HepG2 (cell line): ENCODE data around the gene NAT10. TPM values are rescaled to one million over a fixed set of nuclear protein-coding genes. Genes with fewer than 3 reads are reported as not detected.

ENCODE experiments used
- ATAC-seq: fragments of 200-7000 bp; cut with Tn5 transposase; 3 replicates; pipeline ENCODE4 v1.9.1; 2020; ENCODE audit warnings: mild to moderate bottlenecking, moderate library complexity
- BruUV-seq: library from RNA; stranded (reverse); fragments of 400-500 nt; replicated peaks from 2 replicates; lab custom pipeline; 2021; lab: Mats Ljungman, UMichigan
- CTCF ChIA-PET: fragments of 300-600 bp; formaldehyde crosslinking; extraction: SDS; loops from one replicate; lab custom pipeline; 2021; ENCODE audit warnings: low total read pairs, inconsistent platforms, low intra/inter-chr PET ratio; lab: Yijun Ruan, JAX
- POLR2A ChIA-PET: fragments of 350-600 bp; sonication (Branson Sonifier 250); formaldehyde crosslinking; loops from one replicate; lab custom pipeline; 2020; ENCODE audit warnings: antibody characterized with exemption, inconsistent platforms; lab: Yijun Ruan, JAX
- DNase-seq: peaks from one replicate; pipeline ENCODE4 v3.0.0-alpha.2; 2015; ENCODE audit warnings: low spot score
- FAIRE-seq: peaks from 3 replicates; lab custom pipeline; 2011; peaks lifted over from hg19 to GRCh38; lab: Jason Lieb, UNC
- H2AFZ ChIP-seq: one replicate; pipeline ENCODE4 v1.6.1; 2011; ENCODE audit warnings: low read length, inconsistent platforms
- H3K27ac ChIP-seq: fragments of 300-600 bp; 3 replicates; pipeline ENCODE4 v1.8.0; 2011; ENCODE audit warnings: mixed run types, mild to moderate bottlenecking, mixed read lengths, low read length, inconsistent platforms; ENCODE audit not compliant: insufficient read depth; ENCODE audit errors: extremely low read length
- H3K27me3 ChIP-seq, 2 experiments: fragments of 200-600 bp in 1 of 2; 2 replicates in 1 of 2; 3 replicates in 1 of 2; pipeline versions ENCODE4 v1.6.0 to v1.8.0; 2011; ENCODE audit warnings: low read length in 2 of 2, mild to moderate bottlenecking in 2 of 2, moderate library complexity in 2 of 2, inconsistent platforms in 1 of 2; ENCODE audit not compliant: insufficient read depth in 2 of 2, control insufficient read depth in 1 of 2
- H3K36me3 ChIP-seq, 2 experiments: fragments of 200-600 bp in 1 of 2; replicated peaks in 1 of 2; 2 replicates in 1 of 2; 3 replicates in 1 of 2; pipeline versions ENCODE4 v1.5.1 to v1.8.0; 2011; ENCODE audit warnings: low read length in 2 of 2, inconsistent platforms in 1 of 2; ENCODE audit not compliant: insufficient read depth in 2 of 2, control insufficient read depth in 1 of 2
- H3K4me1 ChIP-seq: 2 replicates; pipeline ENCODE4 v1.5.1; 2012; ENCODE audit warnings: low read length, inconsistent platforms; ENCODE audit not compliant: insufficient read depth
- H3K4me2 ChIP-seq: 2 replicates; pipeline ENCODE4 v1.6.0; 2011; ENCODE audit warnings: low read depth, low read length, inconsistent platforms
- H3K4me3 ChIP-seq, 3 experiments: fragments of 200-600 bp in 1 of 3; sonication (generic), shearing (Covaris generic) in 1 of 3; replicated peaks in 1 of 3; 2 replicates each; pipeline ENCODE4 v1.5.1; 2011 to 2016; ENCODE audit warnings: low read length in 3 of 3, inconsistent platforms in 2 of 3, low read depth in 2 of 3, mild to moderate bottlenecking in 2 of 3, control low read depth in 1 of 3, mixed read lengths in 1 of 3; ENCODE audit not compliant: insufficient read depth in 1 of 3
- H3K79me2 ChIP-seq: one replicate; pipeline ENCODE4 v1.6.1; 2011; ENCODE audit warnings: low read length, inconsistent platforms; ENCODE audit not compliant: insufficient read depth
- H3K9ac ChIP-seq: 2 replicates; pipeline ENCODE4 v1.6.0; 2011; ENCODE audit warnings: mild to moderate bottlenecking, low read depth, low read length, inconsistent platforms; ENCODE audit not compliant: insufficient read depth
- H3K9me3 ChIP-seq: 2 replicates; pipeline ENCODE4 v1.5.1; 2012; ENCODE audit warnings: mild to moderate bottlenecking, low read length
- H4K20me1 ChIP-seq: 2 replicates; pipeline ENCODE4 v1.6.0; 2011; ENCODE audit warnings: inconsistent platforms, mild to moderate bottlenecking, low read length, moderate library complexity; ENCODE audit not compliant: insufficient read depth
- ADNP ChIP-seq: sonication (generic); formaldehyde crosslinking; IDR thresholded peaks from 2 replicates; pipeline ENCODE4 v1.4.0; 2020; ENCODE audit warnings: missing genetic modification reagents
- ETV6 ChIP-seq: sonication (generic); formaldehyde crosslinking; conservative IDR thresholded peaks from 2 replicates; pipeline ENCODE4 v1.4.0; 2020; ENCODE audit warnings: missing genetic modification reagents
- HIVEP1 ChIP-seq: sonication (generic); formaldehyde crosslinking; IDR thresholded peaks from 2 replicates; pipeline ENCODE4 v1.4.0; 2020; ENCODE audit warnings: mild to moderate bottlenecking, missing genetic modification reagents
- KDM4B ChIP-seq: sonication (generic); formaldehyde crosslinking; IDR thresholded peaks from 2 replicates; pipeline ENCODE4 v1.4.0; 2020; ENCODE audit warnings: missing genetic modification reagents
- PHF8 ChIP-seq: sonication (generic); formaldehyde crosslinking; IDR thresholded peaks from 2 replicates; pipeline ENCODE4 v1.5.0; 2020; ENCODE audit warnings: missing genetic modification reagents
- SNRNP70 ChIP-seq: fragments of 200-400 bp; formaldehyde crosslinking; IDR thresholded peaks from 2 replicates; pipeline ENCODE4 v1.6.1; 2017; ENCODE audit warnings: mild to moderate bottlenecking, low read depth, low read length, moderate library complexity
- SRSF1 ChIP-seq: fragments of 200-400 bp; formaldehyde crosslinking; optimal IDR thresholded peaks from 2 replicates; pipeline ENCODE3; 2017; ENCODE audit warnings: mild to moderate bottlenecking, low read depth, low read length, moderate library complexity
- ZBTB8A ChIP-seq: sonication (generic); formaldehyde crosslinking; IDR thresholded peaks from 2 replicates; pipeline ENCODE4 v1.4.0; 2020; ENCODE audit warnings: mild to moderate bottlenecking, low read depth, missing genetic modification reagents, borderline replicate concordance
- ZFP90 ChIP-seq: sonication (generic); formaldehyde crosslinking; IDR thresholded peaks from 2 replicates; pipeline ENCODE4 v1.8.0; 2022; ENCODE audit warnings: missing genetic modification reagents, mild to moderate bottlenecking, inconsistent platforms, borderline replicate concordance
- WGBS: methylation state at CpG from one replicate; pipeline ENCODE4 v1.1.6; 2017; ENCODE audit warnings: low lambda C conversion rate; 5-methylcytosine and 5-hydroxymethylcytosine counted together
- in situ Hi-C: cut with HindIII; loops from 2 replicates; pipeline ENCODE4 v1.10.0; 2017; ENCODE audit warnings: low pct_unique_long_range_greater_than_20kb; ENCODE audit not compliant: extremely low pct_ligation_motif_present
- intact Hi-C: fragments of 100-400 bp; cut with micrococcal nuclease; formaldehyde crosslinking; loops from one replicate; pipeline ENCODE4 v1.10.0; 2022; ENCODE audit not compliant: unreplicated experiment
- polyA plus RNA-seq, 8 experiments: library from polyadenylated mRNA; depleted of rRNA in 3 of 8; stranded (reverse) in 7 of 8; unstranded in 1 of 8; fragments of >200 nt; fragmentation: Illumina TruSeq in 4 of 8; extraction: Trizol in 4 of 8; gene quantifications; 2 replicates each; pipeline versions ENCODE4 v1.2.1 to v1.2.3, GENCODE V29; 2011 to 2016; ENCODE audit warnings: low read depth in 4 of 8, missing spikeins in 1 of 8, mixed read lengths in 1 of 8; ENCODE audit not compliant: insufficient read depth in 1 of 8
- total RNA-seq, 5 experiments: library from RNA; depleted of rRNA; stranded (reverse); fragments of >200 nt; fragmentation: Illumina TruSeq; extraction: Trizol; gene quantifications; 2 replicates each; pipeline ENCODE4 v1.2.3, GENCODE V29; 2016; ENCODE audit warnings: low read depth in 1 of 5
- TF ChIP-seq, protein P1 (sequence below): sonication (generic); formaldehyde crosslinking; IDR thresholded peaks from 2 replicates; pipeline ENCODE4 v1.5.1; 2020; ENCODE audit warnings: missing genetic modification reagents, mild to moderate bottlenecking, borderline replicate concordance
- TF ChIP-seq, protein P2 (sequence below): IDR thresholded peaks from 2 replicates; pipeline ENCODE4 v1.6.1; 2012; ENCODE audit warnings: low read depth, low read length, improper control_type of control experiment
- TF ChIP-seq, protein P3 (sequence below): IDR thresholded peaks from 2 replicates; pipeline ENCODE4 v1.6.1; 2016; ENCODE audit warnings: control low read depth
- TF ChIP-seq, protein P4 (sequence below): sonication (generic); formaldehyde crosslinking; IDR thresholded peaks from 2 replicates; pipeline ENCODE4 v1.4.0; 2020; ENCODE audit warnings: missing genetic modification reagents, borderline replicate concordance
- TF ChIP-seq, protein P5 (sequence below): sonication (generic); formaldehyde crosslinking; conservative IDR thresholded peaks from 2 replicates; pipeline ENCODE4 v1.4.0; 2020; ENCODE audit warnings: missing genetic modification reagents

NAT10 gene
- total and polyA plus RNA-seq, 2 of the 13 experiments (the other 11 are each of a cell fraction or from before 2014, with no cell fraction given): 33.9 to 51.9 TPM

DNA sequence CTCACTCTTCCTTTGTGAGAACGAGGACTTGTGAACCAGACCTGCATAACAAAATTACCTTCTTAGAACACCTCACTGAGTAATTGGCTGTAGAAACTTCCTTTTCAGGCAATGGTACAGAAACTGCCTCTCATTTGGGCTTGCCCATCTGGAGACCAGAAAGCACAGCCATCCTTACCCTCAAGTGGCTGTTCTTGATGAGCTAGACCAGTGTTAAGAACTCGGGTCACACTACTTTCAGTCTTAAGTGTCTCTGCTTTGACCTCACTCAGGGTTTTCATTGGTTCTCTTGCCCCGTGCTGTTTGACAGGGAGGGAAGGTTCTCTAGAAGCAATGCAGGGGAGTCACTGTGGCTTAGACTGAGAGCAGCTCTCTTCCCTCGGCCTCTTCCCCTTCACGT is 29.3 kb downstream of the NAT10 start:
- Histone ChIP-seq H2AFZ (no peak overlapping the region), H3K27me3 (no peaks in the 10 kb centered on the region), H3K36me3 (peaks cover 50 to 85% of the 10 kb centered on the region in 2 experiments), H3K9ac (no peak overlapping the region), H3K27ac (no peak overlapping the region), H3K9me3 (no peaks in the 10 kb centered on the region), H4K20me1 (no peaks in the 10 kb centered on the region), H3K4me3 (no peak overlapping the region), H3K4me2 (no peak overlapping the region), H3K4me1 (no peaks in the 10 kb centered on the region), H3K79me2 (no peaks in the 10 kb centered on the region)
- TF ChIP-seq, protein P1, sequence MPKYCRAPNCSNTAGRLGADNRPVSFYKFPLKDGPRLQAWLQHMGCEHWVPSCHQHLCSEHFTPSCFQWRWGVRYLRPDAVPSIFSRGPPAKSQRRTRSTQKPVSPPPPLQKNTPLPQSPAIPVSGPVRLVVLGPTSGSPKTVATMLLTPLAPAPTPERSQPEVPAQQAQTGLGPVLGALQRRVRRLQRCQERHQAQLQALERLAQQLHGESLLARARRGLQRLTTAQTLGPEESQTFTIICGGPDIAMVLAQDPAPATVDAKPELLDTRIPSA: no peak
- TF ChIP-seq ETV6 (CRISPR knock-in tag) (no peak), KDM4B (CRISPR knock-in tag) (no peak), SNRNP70 (no peak), ZBTB8A (CRISPR knock-in tag) (no peak), HIVEP1 (CRISPR knock-in tag) (no peak), SRSF1 (no peak), PHF8 (CRISPR knock-in tag) (no peak), ZFP90 (CRISPR knock-in tag) (no peak), ADNP (CRISPR knock-in tag) (no peak)
- TF ChIP-seq, protein P2, sequence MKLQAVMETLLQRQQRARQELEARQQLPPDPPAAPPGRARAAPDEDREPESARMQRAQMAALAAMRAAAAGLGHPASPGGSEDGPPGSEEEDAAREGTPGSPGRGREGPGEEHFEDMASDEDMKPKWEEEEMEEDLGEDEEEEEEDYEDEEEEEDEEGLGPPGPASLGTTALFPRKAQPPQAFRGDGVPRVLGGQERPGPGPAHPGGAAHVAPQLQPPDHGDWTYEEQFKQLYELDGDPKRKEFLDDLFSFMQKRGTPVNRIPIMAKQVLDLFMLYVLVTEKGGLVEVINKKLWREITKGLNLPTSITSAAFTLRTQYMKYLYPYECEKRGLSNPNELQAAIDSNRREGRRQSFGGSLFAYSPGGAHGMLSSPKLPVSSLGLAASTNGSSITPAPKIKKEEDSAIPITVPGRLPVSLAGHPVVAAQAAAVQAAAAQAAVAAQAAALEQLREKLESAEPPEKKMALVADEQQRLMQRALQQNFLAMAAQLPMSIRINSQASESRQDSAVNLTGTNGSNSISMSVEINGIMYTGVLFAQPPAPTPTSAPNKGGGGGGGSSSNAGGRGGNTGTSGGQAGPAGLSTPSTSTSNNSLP: no peak
- TF ChIP-seq, protein P3, sequence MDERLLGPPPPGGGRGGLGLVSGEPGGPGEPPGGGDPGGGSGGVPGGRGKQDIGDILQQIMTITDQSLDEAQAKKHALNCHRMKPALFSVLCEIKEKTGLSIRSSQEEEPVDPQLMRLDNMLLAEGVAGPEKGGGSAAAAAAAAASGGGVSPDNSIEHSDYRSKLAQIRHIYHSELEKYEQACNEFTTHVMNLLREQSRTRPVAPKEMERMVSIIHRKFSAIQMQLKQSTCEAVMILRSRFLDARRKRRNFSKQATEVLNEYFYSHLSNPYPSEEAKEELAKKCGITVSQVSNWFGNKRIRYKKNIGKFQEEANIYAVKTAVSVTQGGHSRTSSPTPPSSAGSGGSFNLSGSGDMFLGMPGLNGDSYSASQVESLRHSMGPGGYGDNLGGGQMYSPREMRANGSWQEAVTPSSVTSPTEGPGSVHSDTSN (CRISPR knock-in tag): no peak
- TF ChIP-seq, protein P4, sequence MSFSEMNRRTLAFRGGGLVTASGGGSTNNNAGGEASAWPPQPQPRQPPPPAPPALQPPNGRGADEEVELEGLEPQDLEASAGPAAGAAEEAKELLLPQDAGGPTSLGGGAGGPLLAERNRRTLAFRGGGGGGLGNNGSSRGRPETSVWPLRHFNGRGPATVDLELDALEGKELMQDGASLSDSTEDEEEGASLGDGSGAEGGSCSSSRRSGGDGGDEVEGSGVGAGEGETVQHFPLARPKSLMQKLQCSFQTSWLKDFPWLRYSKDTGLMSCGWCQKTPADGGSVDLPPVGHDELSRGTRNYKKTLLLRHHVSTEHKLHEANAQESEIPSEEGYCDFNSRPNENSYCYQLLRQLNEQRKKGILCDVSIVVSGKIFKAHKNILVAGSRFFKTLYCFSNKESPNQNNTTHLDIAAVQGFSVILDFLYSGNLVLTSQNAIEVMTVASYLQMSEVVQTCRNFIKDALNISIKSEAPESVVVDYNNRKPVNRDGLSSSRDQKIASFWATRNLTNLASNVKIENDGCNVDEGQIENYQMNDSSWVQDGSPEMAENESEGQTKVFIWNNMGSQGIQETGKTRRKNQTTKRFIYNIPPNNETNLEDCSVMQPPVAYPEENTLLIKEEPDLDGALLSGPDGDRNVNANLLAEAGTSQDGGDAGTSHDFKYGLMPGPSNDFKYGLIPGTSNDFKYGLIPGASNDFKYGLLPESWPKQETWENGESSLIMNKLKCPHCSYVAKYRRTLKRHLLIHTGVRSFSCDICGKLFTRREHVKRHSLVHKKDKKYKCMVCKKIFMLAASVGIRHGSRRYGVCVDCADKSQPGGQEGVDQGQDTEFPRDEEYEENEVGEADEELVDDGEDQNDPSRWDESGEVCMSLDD (CRISPR knock-in tag): no peak
- TF ChIP-seq, protein P5, sequence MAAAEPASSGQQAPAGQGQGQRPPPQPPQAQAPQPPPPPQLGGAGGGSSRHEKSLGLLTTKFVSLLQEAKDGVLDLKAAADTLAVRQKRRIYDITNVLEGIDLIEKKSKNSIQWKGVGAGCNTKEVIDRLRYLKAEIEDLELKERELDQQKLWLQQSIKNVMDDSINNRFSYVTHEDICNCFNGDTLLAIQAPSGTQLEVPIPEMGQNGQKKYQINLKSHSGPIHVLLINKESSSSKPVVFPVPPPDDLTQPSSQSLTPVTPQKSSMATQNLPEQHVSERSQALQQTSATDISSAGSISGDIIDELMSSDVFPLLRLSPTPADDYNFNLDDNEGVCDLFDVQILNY (CRISPR knock-in tag): no peak
- intact Hi-C loops (no loop called here), in situ Hi-C loops (no loop called here)
- BruUV-seq: no TSS peak
- DNase-seq (no peak), FAIRE-seq (no peak), ATAC-seq (no peak)
- WGBS: 98% methylated on average over 5 of the region's 5 CpGs
- ChIA-PET CTCF (no interaction called here), POLR2A (no interaction called here)
